Epithelial cell of prostate (primary cell): ENCODE measurements around the gene MROH8.
"Not testable (repeated sequence)": the region's sequence is repeated elsewhere in the genome, so short reads cannot be mapped to it uniquely, and the experiment has no call there.

ENCODE experiments used
- DNase-seq: peaks from one replicate; pipeline ENCODE4 v3.0.0-alpha.2; 2011; ENCODE audit warnings: low read depth, low spot score
- H3K27ac ChIP-seq: fragments of 450-650 bp; 2 replicates; pipeline ENCODE4 v1.5.1; 2017; ENCODE audit warnings: mild to moderate bottlenecking

MROH8 gene

DNA sequence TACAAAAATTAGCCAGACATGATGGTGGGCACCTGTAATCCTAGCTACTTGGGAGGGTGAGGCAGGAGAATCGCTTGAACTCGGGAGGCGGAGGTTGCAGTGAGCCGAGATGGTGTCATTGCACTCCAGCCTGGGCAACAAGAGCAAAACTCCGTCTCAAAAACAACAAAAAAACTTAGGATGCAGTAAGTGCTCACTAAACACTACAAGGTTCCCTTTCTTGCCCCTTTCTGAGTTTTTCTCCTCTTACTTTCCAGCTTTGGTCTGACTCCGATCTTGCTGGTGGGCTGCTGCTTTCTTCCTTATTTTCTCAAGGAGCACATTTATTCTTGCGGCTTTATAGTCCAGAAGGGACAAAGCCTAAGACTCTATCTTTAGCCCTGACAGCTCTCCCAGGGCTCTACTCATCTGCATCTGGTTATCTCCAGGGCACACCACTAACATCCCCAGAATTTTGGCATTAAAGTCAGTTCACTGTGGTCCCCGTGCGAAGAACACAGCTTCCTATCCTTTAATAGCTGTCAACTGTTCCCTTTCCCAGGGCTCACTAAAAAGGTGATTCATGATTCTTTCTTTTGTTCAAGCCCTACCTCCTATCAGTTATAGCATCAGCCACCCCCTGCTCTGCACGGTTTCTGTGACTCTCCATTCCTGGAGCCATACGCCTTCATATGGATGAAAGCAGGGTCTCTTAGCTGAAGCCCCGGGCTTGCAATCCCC, 17.4 kb downstream of the MROH8 start:
- no peak for DNase-seq
- H3K27ac ChIP-seq: no peak overlapping the region

DNA sequence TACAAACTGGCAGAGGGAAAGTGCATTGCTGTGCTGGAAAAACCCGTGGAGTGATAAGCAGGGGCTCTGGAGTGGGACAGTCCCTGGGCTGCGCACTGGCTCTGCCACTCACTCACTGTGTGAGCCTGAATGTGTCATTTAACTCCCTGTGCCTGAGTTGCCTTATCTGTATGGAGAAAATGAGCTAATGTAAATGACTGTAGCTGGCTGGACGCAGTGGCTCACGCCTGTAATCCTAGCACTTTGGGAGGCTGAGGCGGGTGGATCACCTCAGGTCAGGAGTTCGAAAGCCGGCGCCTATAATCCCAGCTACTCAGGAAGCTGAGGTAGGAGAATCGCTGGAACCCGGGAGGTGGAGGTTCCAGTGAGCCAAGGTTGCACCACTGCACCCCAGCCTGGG, 18.7 kb downstream of the MROH8 start:
- no peak for DNase-seq
- H3K27ac ChIP-seq: no peak overlapping the region

DNA sequence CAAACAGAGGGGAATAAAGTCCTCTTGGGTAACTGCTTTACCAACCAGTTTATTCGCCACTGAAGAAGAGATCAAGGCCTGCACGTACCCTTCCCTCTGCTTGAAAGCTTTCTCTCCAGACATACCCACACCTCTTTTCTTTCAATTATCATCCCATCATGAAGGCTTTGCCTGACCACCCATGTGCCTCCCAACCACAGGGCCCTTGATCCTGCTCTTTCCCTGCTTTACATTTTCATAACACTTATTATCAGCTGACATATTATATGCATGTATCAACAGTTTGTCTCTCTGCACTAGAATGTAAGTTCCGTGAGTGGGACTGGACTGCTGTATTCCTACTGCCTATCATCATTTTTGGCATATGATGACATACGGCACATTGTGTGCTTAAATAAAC, 21.1 kb downstream of the MROH8 start:
- H3K27ac ChIP-seq: no peak overlapping the region
- DNase-seq: no peak

DNA sequence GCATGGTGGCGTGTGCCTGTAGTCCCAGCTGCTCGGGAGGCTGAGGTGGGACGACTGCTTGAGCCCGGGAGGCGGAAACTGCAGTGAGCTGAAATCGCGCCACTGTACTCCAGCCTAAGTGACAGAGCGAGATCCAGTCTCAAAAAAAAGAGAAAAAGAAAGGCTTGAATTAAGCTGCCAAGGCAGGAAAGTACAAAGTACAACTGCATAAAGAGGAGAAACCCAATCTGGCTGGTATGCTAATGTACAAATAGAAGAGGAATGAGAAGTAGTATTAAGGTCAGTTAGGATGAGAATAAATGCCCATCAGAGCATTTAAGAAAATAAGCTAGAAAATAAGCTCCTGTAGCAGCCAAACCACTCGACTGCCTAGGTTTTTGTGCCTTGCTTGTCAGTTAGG, 23.4 kb downstream of the MROH8 start:
- DNase-seq: no peak
- no peak overlapping the region for H3K27ac ChIP-seq

DNA sequence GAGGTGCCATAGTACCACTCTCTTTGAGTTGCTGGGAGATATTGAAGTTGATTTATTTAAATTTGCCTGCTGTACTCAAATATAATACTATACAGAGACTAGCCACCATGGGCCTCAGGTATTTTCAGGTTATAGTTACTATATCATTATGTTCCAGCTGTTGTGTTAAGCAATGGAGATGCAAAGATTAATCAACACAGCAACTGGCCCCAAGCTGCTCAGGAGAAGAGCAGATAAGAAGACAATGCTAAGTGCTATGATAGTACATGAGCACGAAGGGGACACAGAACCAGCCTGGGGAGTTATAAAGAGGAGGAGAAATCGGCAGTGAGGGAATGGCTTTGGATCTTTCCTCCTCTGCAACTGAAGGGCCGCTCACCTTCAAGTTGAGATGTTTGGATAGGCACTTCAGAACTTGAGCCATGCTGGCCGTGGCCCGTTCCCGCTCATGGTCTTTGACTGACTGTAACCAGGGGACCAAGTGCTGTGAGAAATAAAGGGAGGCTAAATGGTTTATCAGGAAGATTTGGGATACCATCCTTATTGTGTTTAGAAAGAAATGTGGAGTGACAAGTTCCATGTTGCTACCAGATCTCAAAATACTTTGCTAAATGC, 24.6 kb downstream of the MROH8 start:
- H3K27ac ChIP-seq: no peak overlapping the region
- DNase-seq: no peak

DNA sequence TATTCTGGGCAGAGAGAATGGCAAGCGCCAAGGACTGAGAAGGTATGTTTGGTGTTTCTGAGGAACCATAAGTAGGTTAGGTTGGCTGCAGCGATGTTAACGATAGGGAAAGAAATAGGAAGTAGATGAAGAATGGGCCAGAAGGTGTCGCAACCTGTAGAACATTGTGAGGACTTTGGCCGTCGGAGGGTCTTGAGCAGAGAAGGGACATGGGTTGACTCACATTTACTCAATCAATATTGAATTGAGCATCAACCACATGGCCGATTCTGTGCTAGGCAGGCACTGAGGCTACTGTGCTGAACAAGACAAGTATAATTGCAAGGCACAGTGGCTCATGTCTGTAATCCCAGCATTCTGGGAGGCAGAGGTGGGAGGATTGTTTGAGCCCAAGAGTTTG, 27.1 kb downstream of the MROH8 start:
- H3K27ac ChIP-seq: no peak overlapping the region
- no peak for DNase-seq

DNA sequence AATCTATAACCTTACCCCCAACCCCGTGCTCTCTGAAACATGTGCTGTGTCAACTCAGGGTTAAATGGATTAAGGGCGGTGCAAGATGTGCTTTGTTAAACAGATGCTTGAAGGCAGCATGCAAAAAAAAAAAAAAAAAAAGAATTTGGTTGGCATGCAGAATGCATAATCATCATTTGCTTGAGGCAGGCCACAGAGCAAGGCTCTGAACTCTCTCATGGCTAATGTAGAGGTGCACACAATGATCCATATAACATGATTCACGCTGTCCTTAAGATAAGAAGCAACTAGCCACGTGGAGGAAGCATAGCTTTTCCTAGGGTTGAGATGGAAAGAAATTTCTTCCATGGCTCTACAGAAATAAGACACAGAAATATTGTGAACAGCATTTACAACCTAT, 27.8 kb downstream of the MROH8 start:
- H3K27ac ChIP-seq: no peak overlapping the region
- DNase-seq: no peak

DNA sequence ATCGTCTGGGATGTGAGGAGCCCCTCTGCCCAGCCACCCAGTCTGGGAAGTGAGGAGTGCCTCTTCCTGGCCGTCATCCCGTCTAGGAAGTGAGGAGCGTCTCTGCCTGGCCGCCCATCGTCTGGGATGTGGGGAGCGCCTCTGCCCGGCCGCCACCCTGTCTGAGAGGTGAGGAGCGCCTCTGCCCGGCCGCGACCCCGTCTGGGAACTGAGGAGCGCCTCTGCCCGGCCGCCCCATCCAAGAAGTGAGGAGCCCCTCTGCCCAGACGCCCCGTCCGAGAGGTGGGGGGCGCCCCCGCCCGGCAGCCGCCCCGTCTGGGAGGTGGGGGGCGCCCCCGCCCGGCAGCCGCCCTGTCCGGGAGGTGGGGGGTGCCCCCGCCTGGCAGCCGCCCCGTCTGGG, 28.5 kb downstream of the MROH8 start:
- not testable (repeated sequence) for H3K27ac ChIP-seq, DNase-seq

DNA sequence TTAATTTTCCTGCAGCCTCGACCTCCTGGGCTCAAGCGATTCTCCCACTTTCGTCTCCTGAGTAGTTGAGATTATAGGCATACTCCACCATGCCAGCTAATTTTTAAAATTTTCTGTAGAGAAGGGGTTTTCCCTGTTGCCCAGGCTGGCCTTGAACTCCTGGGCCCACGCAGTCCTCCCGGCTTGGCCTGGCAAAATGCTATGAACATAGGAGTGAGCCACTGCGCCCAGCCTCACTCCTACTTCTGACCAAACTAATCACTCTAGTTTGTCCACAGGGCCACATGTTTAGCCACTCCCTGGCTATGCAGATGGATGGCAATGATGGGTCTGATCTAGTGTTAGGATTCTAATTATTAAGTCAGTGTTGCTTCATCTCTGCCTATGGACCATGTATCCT, 32.1 kb downstream of the MROH8 start:
- no peak overlapping the region for H3K27ac ChIP-seq
- no peak for DNase-seq

DNA sequence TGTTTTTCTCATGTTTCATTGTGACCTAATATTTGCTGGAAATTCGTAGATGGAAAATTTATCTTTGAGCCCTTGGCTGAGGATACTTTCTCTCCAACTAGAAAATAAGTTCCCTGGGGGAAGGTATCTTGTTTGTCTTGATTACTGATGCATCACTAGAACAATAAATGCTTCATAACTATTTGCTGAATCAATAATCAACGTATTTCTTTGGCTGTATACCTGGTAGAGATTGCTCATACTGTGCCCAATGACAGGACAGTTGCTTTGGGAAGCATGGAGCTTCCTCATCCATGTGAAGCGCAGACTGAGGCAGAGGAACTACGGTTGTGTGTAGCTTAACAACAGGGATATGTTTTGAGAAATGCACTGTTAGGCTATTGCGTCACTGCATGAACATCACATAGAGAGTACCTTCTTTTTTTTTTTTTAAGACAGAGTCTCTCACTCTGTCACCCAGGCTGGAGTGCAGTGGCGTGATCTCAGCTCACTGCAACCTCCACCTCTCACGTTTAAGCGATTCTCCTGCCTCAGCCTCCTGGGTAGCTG, 34.4 kb downstream of the MROH8 start:
- no peak overlapping the region for H3K27ac ChIP-seq
- DNase-seq: no peak

DNA sequence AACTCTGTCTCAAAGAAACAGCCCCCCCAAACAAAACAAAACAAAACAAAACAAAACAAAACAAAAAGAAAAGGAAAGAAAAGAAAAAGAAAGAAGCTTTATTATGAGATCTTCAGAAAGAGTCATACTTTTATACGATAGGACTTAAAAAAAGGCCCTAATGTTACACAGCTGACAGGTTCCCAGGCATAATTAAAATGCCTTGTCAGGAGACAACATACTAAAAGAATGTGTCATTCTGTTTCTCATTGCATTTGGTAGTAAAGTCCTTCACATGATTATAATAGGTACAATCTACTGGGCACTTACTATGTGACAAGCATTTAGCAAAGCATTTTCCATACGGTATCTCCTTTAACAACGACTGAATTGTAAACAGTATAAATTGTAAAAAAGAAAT, 36.6 kb downstream of the MROH8 start:
- DNase-seq: no peak
- H3K27ac ChIP-seq: no peak overlapping the region

DNA sequence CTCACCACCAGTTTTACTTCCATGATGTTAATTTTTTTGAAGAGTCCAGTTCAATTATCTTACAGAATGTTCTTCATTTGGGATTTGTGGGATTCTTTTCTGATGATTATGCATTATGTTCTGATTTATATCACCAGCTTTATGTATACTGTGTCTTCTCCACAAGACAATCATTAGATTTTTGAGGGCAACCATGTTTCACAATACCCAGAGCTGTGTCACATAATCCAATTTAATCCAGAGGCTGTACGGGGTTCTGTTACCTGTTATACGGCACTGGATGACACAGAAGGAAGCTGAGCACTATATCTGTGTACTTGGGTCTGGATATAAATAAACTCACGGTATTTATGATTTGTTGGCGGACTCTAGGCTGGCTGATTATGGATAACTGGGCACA, 41.8 kb downstream of the MROH8 start:
- H3K27ac ChIP-seq: no peak overlapping the region
- no peak for DNase-seq

DNA sequence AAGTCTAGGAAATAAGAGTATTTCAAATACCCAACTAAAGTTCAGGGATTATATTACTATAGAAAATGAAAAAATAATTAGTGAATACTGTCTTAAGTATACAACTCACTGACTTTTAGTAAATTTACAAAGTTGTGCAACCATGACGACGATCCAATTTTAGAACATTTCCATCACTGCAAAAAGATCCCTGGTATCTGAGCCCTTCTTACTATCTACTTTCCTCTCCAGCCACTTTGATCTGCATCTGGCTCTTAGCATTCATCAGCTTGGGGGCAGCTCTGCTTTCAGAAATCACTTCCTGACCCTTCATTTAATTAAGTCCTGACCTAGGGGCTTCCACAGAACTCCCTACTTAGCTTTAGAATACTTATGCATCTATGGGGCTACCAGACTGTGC, 45.4 kb downstream of the MROH8 start:
- no peak for DNase-seq

DNA sequence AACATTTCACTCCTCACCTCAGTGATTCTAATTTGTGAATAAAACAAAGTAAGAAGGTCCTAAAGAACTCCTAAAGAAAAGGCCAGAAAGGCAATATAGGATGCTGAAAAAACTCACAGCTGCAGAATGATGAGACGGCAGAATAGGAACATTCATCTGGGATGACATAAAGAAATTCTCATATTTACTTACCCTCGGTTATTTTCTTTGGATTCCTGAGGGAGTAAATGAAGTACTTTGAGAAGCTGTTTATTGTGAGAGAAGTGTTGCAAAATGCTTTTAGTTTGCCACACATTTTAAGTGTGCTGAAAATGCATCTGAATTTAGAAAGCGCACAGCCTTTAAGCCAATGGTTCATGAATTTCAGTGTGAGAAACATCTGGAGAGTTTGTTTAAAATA, 47.9 kb downstream of the MROH8 start:
- no peak overlapping the region for H3K27ac ChIP-seq
- DNase-seq: no peak

More for the DNA sequence above, 45.4 kb downstream of the MROH8 start:
- no peak overlapping the region for H3K27ac ChIP-seq

DNA sequence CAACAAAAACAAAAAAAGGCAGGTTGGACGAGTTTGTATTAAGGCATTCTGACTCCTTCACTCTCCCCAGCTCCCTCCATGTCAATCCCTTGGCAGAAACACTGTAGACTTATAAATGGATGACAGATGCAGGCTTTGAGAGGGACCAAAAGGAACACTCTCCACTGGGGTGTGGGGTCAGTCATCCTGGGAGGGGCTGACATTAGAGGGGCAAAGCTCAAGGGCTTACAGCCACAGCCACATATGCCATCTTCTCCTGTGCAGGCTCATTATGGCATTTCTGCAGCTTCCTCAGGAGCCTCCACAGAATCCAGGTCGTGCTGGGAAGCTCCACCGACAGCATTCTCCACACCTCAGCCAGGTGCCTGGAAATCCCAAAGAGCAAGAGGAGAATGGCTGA, 50.5 kb downstream of the MROH8 start:
- DNase-seq: no peak
- no peak overlapping the region for H3K27ac ChIP-seq

DNA sequence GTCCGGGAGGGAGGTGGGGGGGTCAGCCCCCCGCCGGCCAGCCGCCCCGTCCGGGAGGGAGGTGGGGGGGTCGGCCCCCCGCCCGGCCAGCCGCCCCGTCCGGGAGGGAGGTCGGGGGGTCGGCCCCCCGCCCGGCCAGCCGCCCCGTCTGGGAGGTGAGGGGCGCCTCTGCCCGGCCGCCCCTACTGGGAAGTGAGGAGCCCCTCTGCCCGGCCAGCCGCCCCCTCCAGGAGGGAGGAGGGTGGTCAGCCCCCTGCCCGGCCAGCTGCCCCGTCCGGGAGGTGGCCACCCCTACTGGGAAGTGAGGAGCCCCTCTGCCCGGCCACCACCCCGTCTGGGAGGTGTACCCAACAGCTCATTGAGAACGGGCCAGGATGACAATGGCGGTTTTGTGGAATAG, 53.1 kb downstream of the MROH8 start:
- not testable (repeated sequence) for H3K27ac ChIP-seq

DNA sequence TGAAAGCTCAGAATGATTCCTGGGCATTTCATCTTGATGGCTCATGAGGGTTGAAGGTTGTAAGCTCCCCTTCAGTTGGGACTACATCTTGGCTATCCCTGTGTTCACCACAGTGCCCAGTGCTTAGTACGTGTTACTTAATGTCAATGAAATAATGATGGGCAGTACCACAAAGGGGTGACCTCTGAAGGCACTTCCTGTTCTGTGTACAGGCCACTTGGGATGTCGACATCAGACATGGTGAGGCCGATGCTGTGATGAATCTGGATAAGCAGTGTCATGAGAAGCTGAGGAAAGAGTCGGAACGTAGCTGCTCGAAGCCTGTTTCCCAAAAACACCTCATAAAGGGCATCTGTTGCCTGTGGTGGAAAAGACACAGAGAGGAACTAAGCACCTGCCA, 55.9 kb downstream of the MROH8 start:
- DNase-seq: no peak

More for the DNA sequence above, 53.1 kb downstream of the MROH8 start:
- DNase-seq: not testable (repeated sequence)

DNA sequence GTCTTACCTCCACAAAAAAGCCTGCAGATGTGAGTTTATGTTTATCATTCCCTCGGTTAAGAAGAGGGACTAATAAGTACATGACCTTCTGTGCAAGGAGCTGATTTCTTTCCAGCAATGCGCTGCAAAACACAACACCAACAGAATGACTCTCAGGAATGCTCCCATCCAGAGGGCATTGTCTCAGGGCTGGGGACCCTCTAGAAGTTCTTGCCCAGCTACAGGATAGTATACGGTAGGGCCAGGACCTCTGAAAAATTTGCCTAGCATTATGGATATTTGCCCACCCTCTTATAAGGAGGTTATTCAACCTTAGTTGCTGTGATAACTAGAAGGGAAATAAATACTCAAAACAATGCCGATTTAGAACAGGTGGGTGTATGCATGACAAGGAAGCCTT, 58.9 kb downstream of the MROH8 start:
- DNase-seq: no peak
- no peak overlapping the region for H3K27ac ChIP-seq

More for the DNA sequence above, 55.9 kb downstream of the MROH8 start:
- H3K27ac ChIP-seq: no peak overlapping the region

DNA sequence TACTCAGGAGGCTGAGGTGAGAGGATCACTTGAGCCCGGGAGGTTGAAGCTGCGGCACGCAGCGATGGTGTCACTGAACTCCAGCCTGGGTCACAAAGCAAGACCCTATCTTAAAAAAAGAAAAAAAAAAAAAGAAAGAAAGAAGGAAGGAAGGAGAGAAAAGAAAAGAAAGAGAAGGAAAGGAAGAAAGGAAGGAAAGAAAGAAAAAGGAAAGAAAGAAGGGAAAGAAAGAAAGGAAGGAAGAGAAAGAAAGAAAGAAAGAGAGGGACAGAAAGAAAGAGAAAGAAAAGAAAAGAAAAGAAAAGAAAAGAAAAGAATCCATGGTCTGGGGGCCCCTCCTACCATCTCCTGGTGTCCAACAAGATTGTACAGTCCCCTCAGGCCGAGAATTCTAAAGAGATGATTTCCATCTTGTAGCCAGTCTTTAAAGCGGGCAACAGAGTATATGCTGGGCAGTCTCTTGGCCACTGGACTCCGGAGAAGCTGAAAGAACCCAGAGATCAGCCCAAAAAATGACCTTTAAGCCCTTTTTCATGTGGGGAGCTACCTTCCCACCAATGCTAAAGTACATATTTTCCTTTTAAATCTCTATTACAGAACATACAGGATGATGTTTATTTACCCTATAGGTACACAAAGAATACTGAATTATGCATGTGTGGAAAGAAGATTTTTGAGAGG, 59.9 kb downstream of the MROH8 start:
- no peak for DNase-seq
- no peak overlapping the region for H3K27ac ChIP-seq

DNA sequence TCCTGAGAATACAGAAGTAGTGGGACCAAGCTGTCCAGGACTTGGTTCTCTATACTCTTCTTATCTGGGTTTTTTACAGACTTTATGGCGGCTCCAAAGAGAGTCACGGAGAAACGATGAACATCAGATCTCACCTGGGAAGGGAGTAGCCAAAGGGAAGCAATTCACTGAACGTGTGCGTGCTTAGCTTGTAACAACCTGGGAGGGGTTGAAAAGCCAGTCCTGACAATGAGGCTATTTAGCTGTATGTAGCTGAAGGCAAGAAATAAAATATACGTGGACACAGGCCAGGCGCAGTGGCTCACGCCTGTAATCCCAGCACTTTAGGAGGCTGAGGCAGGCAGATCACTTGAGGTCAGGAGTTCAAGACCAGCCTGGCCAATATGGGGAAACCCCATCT, 65.3 kb downstream of the MROH8 start:
- no peak for DNase-seq
- no peak overlapping the region for H3K27ac ChIP-seq

DNA sequence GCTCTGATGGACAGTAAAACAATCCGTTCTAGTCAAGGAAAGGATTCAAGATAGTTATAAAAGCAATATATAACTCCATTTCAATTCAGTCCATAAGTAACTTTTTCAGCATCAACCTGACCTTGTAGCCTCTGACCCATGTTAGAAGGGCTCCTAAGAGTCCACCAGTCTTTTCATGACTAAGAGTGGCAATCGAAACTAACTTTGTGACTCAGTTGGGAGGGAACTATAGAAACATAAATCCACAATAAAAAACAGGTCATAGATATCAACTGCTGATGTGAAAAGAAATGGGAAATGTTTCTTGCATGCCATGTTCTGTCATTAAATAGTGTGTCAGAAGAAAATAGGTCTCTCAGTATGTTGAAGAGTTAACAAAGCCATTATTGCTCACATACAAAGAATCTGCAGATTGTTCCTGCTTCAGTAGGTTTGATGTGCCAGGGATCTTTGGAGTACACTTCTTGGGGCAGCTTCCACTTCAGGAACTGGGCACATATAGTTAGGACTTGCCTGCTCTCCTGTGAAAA, 67.4 kb downstream of the MROH8 start:
- H3K27ac ChIP-seq: no peak overlapping the region
- no peak for DNase-seq
